Measurements from ENCODE around the gene UBE2E2.

Gene UBE2E2

DNA sequence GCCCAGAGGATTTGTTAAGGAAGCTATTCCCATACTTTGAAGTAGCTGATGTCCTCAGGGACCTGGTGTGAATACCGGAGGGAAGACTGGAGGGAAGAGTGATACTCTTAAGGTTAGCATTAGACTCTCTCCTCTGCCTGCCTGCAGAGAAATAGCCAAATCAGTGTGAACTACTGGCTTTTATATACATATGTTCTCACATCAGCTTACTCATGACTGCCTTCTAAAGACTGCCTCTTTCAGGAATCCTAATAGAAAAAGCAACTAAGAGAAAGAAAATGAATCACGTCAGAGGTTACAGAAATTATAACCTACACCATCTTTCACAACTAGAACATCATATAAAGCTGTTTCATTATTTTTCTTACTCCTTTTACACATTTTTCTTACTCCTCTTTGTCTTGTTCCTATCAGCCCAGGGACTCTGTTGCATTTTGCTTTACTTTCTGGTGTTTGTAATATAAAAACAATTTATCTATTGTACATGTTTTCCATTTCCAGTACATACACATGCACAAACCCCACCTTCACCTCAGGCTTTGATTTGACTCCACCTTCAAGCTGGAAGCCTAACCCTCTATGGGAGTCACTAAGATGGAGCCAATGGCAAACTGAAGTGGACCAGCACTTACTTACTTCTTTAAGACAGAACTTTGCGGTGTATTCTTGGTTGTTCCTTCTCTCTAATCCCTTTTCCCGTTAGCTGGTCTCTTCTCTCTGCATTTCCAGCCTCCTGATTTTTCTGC, 345.0 kb downstream of the UBE2E2 start:
- Histone ChIP-seq H3K4me3 (ENCODE audit: low read length) (no peak overlapping the region), H3K9me3 (ENCODE audit: control insufficient read depth, low read length) (no peaks in the 10 kb centered on the region), H3K27me3 (replicated peaks; ENCODE audit: control insufficient read depth, insufficient read depth, low read length) (no peaks in the 10 kb centered on the region), H3K36me3 (ENCODE audit: control insufficient read depth, insufficient read depth, low read length, severe bottlenecking) (no peaks in the 10 kb centered on the region), H3K4me1 (ENCODE audit: control insufficient read depth, insufficient read depth, low read length) (peaks cover 10% of the 10 kb centered on the region), H3K9ac (ENCODE audit: low read length) (no peak overlapping the region)
- no peak for DNase-seq (ENCODE audit: low read depth)

DNA sequence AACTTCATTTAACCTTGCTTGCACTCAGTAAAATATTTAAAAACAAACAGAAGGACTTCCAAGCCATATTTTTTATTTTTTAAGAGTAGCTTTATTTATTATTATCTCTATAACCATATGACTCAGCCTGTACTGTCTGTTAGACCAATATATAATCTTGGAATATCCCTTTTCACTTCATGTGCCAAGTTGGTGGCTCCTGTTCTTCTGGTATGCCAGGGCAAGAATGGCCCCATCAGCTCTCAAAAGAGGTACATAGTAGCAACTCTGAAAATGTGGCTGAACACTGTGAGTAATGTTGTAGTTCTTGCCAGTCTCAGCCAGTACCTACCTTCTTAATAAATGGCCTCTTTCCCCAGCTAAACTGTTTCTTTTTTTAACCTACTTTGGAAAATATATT, 345.6 kb downstream of the UBE2E2 start:
- Histone ChIP-seq H3K4me3 (ENCODE audit: low read length) (no peak overlapping the region), H3K36me3 (ENCODE audit: control insufficient read depth, insufficient read depth, low read length, severe bottlenecking) (no peaks in the 10 kb centered on the region), H3K27me3 (replicated peaks; ENCODE audit: control insufficient read depth, insufficient read depth, low read length) (no peaks in the 10 kb centered on the region), H3K9ac (ENCODE audit: low read length) (no peak overlapping the region), H3K9me3 (ENCODE audit: control insufficient read depth, low read length) (no peaks in the 10 kb centered on the region), H3K4me1 (ENCODE audit: control insufficient read depth, insufficient read depth, low read length) (peaks cover 10% of the 10 kb centered on the region)
- DNase-seq (ENCODE audit: low read depth): peak; percentile 9

DNA sequence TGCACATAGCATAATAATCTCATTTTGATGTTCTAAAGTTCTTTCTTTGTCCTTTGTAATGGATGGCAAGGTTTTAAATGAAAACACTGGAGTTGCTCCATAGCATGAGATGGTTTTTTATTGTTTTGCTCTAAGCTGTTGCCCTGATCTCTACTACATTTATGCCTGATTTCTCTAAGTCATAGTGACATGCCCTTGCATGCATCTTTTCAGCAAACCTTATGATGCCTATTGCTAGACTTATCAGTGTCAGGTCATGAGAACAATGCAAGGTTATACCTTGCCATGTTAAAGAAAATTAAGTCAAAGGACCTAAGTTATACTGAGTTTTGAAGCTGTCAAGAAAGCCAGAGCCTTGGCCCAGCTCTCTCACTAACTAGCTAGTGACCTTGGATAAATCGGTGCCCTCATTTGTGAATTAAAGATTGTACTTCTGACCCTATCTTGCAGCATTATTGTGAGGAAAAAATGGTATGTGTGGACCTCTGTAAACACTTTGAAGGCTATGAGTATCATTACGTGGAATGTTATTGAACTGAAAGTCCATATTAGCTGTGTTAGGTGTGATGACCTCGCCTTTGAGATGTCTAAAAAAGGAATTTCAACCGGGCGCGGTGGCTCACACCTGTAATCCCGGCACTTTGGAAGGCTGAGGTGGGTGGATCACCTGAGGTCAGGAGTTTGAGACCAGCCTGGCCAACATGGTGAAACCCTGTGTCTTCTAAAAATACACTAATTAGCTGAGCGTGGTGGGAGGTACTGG, 346.2 kb downstream of the UBE2E2 start:
- DNase-seq (ENCODE audit: low read depth): no peak
- H3K9ac ChIP-seq (ENCODE audit: low read length): no peak overlapping the region
- no peak overlapping the region for H3K4me3 ChIP-seq (ENCODE audit: low read length)
- H3K4me1 ChIP-seq (ENCODE audit: control insufficient read depth, insufficient read depth, low read length): peaks cover 10% of the 10 kb centered on the region
- no peaks in the 10 kb centered on the region for H3K36me3 ChIP-seq (ENCODE audit: control insufficient read depth, insufficient read depth, low read length, severe bottlenecking)
- no peaks in the 10 kb centered on the region for H3K27me3 ChIP-seq (replicated peaks; ENCODE audit: control insufficient read depth, insufficient read depth, low read length)
- no peaks in the 10 kb centered on the region for H3K9me3 ChIP-seq (ENCODE audit: control insufficient read depth, low read length)

DNA sequence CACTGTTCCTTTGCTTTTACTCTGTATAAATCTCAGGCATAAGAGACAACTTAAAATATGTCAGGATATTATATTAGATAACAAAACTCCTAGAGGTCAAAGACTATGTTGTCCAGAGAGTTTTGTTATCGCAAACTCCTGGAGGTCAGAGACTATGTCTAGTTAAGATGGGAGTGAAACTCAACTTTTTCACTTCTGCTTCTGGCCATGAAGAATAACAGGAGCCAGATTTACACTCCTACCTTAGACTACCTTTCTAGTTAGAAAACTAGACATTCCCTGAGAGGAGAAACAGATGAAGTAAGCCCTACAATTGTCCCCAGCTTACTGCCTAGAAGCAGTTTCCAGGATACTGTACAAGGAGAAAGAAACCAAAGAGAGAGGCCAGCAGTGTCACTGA, 347.3 kb downstream of the UBE2E2 start:
- DNase-seq (ENCODE audit: low read depth): no peak
- no peak overlapping the region for H3K4me3 ChIP-seq (ENCODE audit: low read length)
- peaks cover 10% of the 10 kb centered on the region for H3K4me1 ChIP-seq (ENCODE audit: control insufficient read depth, insufficient read depth, low read length)
- no peaks in the 10 kb centered on the region for H3K36me3 ChIP-seq (ENCODE audit: control insufficient read depth, insufficient read depth, low read length, severe bottlenecking)
- no peaks in the 10 kb centered on the region for H3K9me3 ChIP-seq (ENCODE audit: control insufficient read depth, low read length)
- no peak overlapping the region for H3K9ac ChIP-seq (ENCODE audit: low read length)
- H3K27me3 ChIP-seq (replicated peaks; ENCODE audit: control insufficient read depth, insufficient read depth, low read length): no peaks in the 10 kb centered on the region

DNA sequence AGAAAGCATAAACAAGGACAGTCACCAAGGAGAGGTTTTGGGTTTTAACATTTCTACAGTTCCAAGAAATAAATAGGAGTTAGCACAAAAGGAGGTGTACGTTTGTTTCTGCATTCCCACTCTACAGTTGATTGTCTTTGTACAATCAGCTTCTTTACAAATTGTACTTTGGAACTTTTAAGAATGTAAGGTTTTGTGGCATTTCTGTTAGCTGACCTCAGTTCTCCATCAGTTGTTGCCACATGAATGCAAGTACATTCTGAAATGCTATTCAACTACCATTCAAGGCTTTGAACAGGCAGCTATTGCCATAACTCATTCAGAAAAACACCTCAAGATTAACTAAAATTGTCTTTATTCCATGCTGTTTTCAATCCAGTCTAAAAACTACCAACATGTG, 349.4 kb downstream of the UBE2E2 start:
- no peaks in the 10 kb centered on the region for H3K27me3 ChIP-seq (replicated peaks; ENCODE audit: control insufficient read depth, insufficient read depth, low read length)
- H3K9me3 ChIP-seq (ENCODE audit: control insufficient read depth, low read length): no peaks in the 10 kb centered on the region
- no peak for DNase-seq (ENCODE audit: low read depth)
- H3K4me3 ChIP-seq (ENCODE audit: low read length): no peak overlapping the region
- H3K4me1 ChIP-seq (ENCODE audit: control insufficient read depth, insufficient read depth, low read length): peaks cover under 1% of the 10 kb centered on the region
- H3K36me3 ChIP-seq (ENCODE audit: control insufficient read depth, insufficient read depth, low read length, severe bottlenecking): peaks cover 2% of the 10 kb centered on the region
- no peak overlapping the region for H3K9ac ChIP-seq (ENCODE audit: low read length)

DNA sequence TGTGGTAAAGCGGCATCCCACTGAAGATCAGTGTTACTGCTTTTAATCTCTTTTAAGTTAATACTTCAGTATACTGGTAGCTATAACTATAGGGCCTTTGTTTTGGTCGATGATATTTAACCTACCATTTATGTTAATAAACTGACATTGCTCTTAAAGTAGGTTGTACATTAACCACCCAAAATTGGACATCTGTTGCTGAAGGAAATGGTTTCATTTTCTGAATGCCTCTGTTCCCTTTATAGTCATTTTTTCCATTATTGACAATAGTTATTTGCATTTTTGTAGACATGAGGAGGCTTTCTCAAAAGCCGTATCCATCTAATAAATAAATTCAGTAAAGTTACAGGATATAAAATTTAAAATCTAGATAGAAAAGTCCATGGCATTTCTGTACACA, 350.2 kb downstream of the UBE2E2 start:
- Histone ChIP-seq H3K4me1 (ENCODE audit: control insufficient read depth, insufficient read depth, low read length) (no peaks in the 10 kb centered on the region), H3K36me3 (ENCODE audit: control insufficient read depth, insufficient read depth, low read length, severe bottlenecking) (peaks cover 7% of the 10 kb centered on the region), H3K9me3 (ENCODE audit: control insufficient read depth, low read length) (no peaks in the 10 kb centered on the region), H3K4me3 (ENCODE audit: low read length) (no peak overlapping the region), H3K9ac (ENCODE audit: low read length) (no peak overlapping the region), H3K27me3 (replicated peaks; ENCODE audit: control insufficient read depth, insufficient read depth, low read length) (no peaks in the 10 kb centered on the region)
- DNase-seq (ENCODE audit: low read depth): no peak

DNA sequence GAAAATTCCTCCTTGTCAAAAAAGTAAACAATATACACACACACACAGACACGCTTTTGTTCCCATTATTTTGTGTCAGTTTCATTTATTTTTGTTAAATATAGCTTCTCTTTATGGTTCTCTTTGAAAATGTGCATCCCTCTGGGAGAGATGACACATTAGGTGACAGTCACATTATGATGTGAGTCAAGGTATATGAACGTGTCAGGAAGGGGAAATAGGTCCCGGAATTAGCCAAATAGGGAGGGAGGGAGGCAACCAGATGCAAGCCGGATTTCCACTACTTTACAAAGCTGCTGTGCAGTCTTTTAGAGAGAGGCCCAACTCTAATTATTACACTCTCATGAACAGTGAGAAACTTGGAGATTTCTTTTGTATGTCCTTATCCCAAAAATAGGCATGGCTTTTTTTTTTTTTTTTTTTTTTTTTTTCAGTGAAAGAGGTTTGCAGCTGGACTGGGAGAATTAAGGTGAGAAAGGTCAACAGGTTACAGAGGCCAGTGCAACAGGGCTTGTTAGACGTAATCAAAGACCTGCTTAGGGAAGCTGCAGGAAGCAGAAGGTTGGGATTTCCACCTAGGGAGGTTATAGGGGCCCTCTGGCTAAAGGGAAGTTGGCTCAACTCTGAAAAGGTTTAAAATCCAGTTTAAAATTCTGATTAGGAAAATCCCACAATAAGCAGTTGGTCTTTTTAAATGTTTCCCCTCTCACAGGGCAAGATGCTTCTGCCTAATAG, 362.1 kb downstream of the UBE2E2 start:
- no peak for DNase-seq (ENCODE audit: low read depth)
- Histone ChIP-seq H3K9ac (ENCODE audit: low read length) (no peak overlapping the region), H3K4me1 (ENCODE audit: control insufficient read depth, insufficient read depth, low read length) (peaks cover 10% of the 10 kb centered on the region), H3K4me3 (ENCODE audit: low read length) (no peak overlapping the region), H3K36me3 (ENCODE audit: control insufficient read depth, insufficient read depth, low read length, severe bottlenecking) (no peaks in the 10 kb centered on the region), H3K27me3 (replicated peaks; ENCODE audit: control insufficient read depth, insufficient read depth, low read length) (no peaks in the 10 kb centered on the region), H3K9me3 (ENCODE audit: control insufficient read depth, low read length) (no peaks in the 10 kb centered on the region)

DNA sequence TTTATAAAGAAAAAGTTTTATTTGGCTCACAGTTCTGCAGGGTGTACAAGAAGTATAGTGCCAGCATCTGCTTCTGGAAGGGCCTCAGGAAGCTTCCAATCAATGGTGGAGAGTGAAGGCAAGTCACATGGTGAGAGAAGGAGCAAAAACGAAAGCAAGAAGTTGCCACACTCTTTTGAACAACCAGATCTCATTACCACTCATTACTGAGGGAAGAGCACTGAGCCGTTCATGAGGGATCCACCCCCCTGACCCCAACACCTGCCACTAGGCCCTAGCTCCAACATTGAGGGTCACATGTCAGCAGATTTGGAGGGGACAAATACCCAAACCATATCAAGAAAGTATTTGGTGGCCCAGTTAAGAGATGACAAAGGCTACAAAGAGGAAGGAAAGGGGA, 363.4 kb downstream of the UBE2E2 start:
- no peaks in the 10 kb centered on the region for H3K27me3 ChIP-seq (replicated peaks; ENCODE audit: control insufficient read depth, insufficient read depth, low read length)
- no peak overlapping the region for H3K9ac ChIP-seq (ENCODE audit: low read length)
- no peak overlapping the region for H3K4me3 ChIP-seq (ENCODE audit: low read length)
- H3K36me3 ChIP-seq (ENCODE audit: control insufficient read depth, insufficient read depth, low read length, severe bottlenecking): no peaks in the 10 kb centered on the region
- peaks cover 10% of the 10 kb centered on the region for H3K4me1 ChIP-seq (ENCODE audit: control insufficient read depth, insufficient read depth, low read length)
- no peak for DNase-seq (ENCODE audit: low read depth)
- no peaks in the 10 kb centered on the region for H3K9me3 ChIP-seq (ENCODE audit: control insufficient read depth, low read length)

DNA sequence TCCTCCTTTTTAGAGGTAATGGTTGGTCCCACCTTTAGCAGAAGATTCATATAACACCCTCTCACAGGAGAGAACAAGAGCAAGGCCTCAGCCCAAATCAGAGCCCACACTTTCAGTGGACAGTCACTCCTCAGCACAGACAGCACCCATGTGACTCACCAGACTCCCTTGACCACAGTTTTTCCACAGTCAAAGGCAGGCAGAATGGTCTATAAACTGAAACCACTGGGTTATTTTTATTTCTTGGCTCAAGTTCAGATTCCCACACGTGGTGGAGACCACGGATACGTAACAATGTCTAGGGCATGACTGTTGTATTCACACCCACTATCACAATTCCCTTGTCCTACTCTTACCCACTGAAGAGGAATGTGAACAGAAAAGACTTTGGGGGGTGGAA, 364.8 kb downstream of the UBE2E2 start:
- no peak overlapping the region for H3K9ac ChIP-seq (ENCODE audit: low read length)
- H3K27me3 ChIP-seq (replicated peaks; ENCODE audit: control insufficient read depth, insufficient read depth, low read length): no peaks in the 10 kb centered on the region
- no peaks in the 10 kb centered on the region for H3K36me3 ChIP-seq (ENCODE audit: control insufficient read depth, insufficient read depth, low read length, severe bottlenecking)
- no peaks in the 10 kb centered on the region for H3K9me3 ChIP-seq (ENCODE audit: control insufficient read depth, low read length)
- H3K4me3 ChIP-seq (ENCODE audit: low read length): no peak overlapping the region
- H3K4me1 ChIP-seq (ENCODE audit: control insufficient read depth, insufficient read depth, low read length): peaks cover 10% of the 10 kb centered on the region
- DNase-seq (ENCODE audit: low read depth): peak; percentile 64

DNA sequence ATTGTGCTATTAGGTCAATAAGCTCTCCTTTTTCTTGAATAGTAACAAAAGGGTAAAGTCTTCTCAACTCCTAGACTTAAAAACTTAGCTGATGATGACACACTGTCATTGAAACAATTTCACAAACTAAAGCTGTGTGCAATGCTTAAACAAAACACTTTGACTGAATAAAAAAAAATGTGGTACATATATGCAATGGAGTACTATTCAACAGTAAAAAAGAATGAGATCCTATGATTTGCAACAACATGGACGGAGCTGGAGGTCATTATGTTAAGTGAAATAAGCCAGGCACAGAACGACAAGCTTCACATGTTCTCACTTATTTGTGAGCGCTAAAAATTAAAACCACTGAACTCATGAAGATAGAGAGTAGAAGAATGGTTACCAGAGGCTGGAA, 370.7 kb downstream of the UBE2E2 start:
- H3K4me3 ChIP-seq (ENCODE audit: low read length): no peak overlapping the region
- no peaks in the 10 kb centered on the region for H3K4me1 ChIP-seq (ENCODE audit: control insufficient read depth, insufficient read depth, low read length)
- no peak overlapping the region for H3K9ac ChIP-seq (ENCODE audit: low read length)
- no peaks in the 10 kb centered on the region for H3K27me3 ChIP-seq (replicated peaks; ENCODE audit: control insufficient read depth, insufficient read depth, low read length)
- no peaks in the 10 kb centered on the region for H3K9me3 ChIP-seq (ENCODE audit: control insufficient read depth, low read length)
- no peak for DNase-seq (ENCODE audit: low read depth)
- H3K36me3 ChIP-seq (ENCODE audit: control insufficient read depth, insufficient read depth, low read length, severe bottlenecking): no peaks in the 10 kb centered on the region

DNA sequence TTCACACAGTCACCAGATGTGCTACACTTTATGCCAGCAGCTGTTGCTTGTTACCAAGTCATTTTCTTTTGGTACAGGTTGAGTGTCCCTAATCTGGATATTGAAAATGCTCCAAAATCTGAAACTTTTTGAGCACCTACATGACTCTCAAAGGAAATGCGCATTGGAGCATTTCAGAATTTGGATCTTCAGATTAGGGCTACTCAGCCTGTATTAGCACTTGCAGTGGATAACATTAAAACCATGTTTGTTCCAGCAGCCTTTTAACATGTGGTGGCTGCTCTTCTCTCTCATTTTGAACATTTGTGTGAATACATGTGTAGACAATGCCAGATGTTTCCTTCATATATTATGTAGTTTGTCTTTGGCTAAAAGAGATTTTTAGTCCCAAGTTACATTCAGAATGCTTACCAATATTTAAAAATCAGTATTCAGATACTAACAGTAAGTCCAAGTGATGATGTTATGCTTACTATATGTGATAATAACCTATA, 371.7 kb downstream of the UBE2E2 start:
- H3K9ac ChIP-seq (ENCODE audit: low read length): no peak overlapping the region

More for the DNA sequence above, 371.7 kb downstream of the UBE2E2 start:
- H3K27me3 ChIP-seq (replicated peaks; ENCODE audit: control insufficient read depth, insufficient read depth, low read length): no peaks in the 10 kb centered on the region
- H3K4me3 ChIP-seq (ENCODE audit: low read length): no peak overlapping the region
- no peaks in the 10 kb centered on the region for H3K4me1 ChIP-seq (ENCODE audit: control insufficient read depth, insufficient read depth, low read length)
- no peak for DNase-seq (ENCODE audit: low read depth)
- no peaks in the 10 kb centered on the region for H3K9me3 ChIP-seq (ENCODE audit: control insufficient read depth, low read length)
- no peaks in the 10 kb centered on the region for H3K36me3 ChIP-seq (ENCODE audit: control insufficient read depth, insufficient read depth, low read length, severe bottlenecking)

All from adipocyte (in vitro differentiated cells).